IMR-90 (cell line): ENCODE data around the gene TCIRG1. TPM values are rescaled to one million over a fixed set of nuclear protein-coding genes. Genes with fewer than 3 reads are reported as not detected.
A peak's percentile ranks its signal among the peaks of the same experiment; 100 is the strongest.

Source experiments
- ATAC-seq: fragments of 200-7000 bp; cut with Tn5 transposase; 2 replicates; pipeline ENCODE4 v1.9.1; 2020; ENCODE audit warnings: low read depth, mild to moderate bottlenecking, moderate library complexity
- BruUV-seq: library from RNA; stranded (reverse); fragments of 400-500 nt; replicated peaks from 2 replicates; lab custom pipeline; 2021; lab: Mats Ljungman, UMichigan
- CTCF ChIA-PET: fragments of 300-600 bp; formaldehyde crosslinking; extraction: SDS; loops from one replicate; lab custom pipeline; 2021; ENCODE audit warnings: antibody characterized with exemption; lab: Yijun Ruan, JAX
- POLR2A ChIA-PET: fragments of 300-600 bp; sonication (Branson Sonifier 250); formaldehyde crosslinking; loops from one replicate; lab custom pipeline; 2022; ENCODE audit warnings: antibody characterized with exemption; ENCODE audit not compliant: unreplicated experiment; lab: Charles Lee
- DNase-seq: peaks from one replicate; pipeline ENCODE4 v3.0.0; 2013
- H2AFZ ChIP-seq: replicated peaks from 2 replicates; pipeline ENCODE3; 2013; ENCODE audit warnings: low read length, mild to moderate bottlenecking; ENCODE audit not compliant: poor library complexity
- H2AK5ac ChIP-seq: 2 replicates; pipeline ENCODE4 v1.6.1; 2013; ENCODE audit warnings: low read depth, low read length, inconsistent platforms
- H2AK9ac ChIP-seq: replicated peaks from 2 replicates; pipeline ENCODE3; 2013; ENCODE audit warnings: mild to moderate bottlenecking, low read depth, low read length, moderate library complexity; ENCODE audit not compliant: poor library complexity
- H2BK120ac ChIP-seq: 2 replicates; pipeline ENCODE4 v1.6.1; 2013; ENCODE audit warnings: low read depth, low read length, inconsistent platforms
- H2BK15ac ChIP-seq: 3 replicates; pipeline ENCODE4 v1.6.1; 2013; ENCODE audit warnings: low read depth, low read length, inconsistent platforms
- H2BK20ac ChIP-seq: 2 replicates; pipeline ENCODE4 v1.6.1; 2013; ENCODE audit warnings: low read depth, mild to moderate bottlenecking, inconsistent platforms, low read length, moderate library complexity
- H2BK5ac ChIP-seq: 2 replicates; pipeline ENCODE4 v1.6.1; 2013; ENCODE audit warnings: mild to moderate bottlenecking, low read depth, low read length, inconsistent platforms; ENCODE audit not compliant: poor library complexity, severe bottlenecking
- H3K14ac ChIP-seq: replicated peaks from 2 replicates; pipeline ENCODE4 v1.6.1; 2013; ENCODE audit warnings: low read depth, low read length, inconsistent platforms
- H3K18ac ChIP-seq: 2 replicates; pipeline ENCODE4 v1.6.1; 2013; ENCODE audit warnings: low read depth, low read length, control low read depth
- H3K23ac ChIP-seq: 2 replicates; pipeline ENCODE4 v1.6.1; 2013; ENCODE audit warnings: low read depth, low read length, inconsistent platforms
- H3K27ac ChIP-seq: 2 replicates; pipeline ENCODE4 v1.5.1; 2013; ENCODE audit warnings: mild to moderate bottlenecking, control low read depth, low read length; ENCODE audit not compliant: insufficient read depth
- H3K27me3 ChIP-seq: 2 replicates; pipeline ENCODE4 v1.6.1; 2013; ENCODE audit warnings: low read length; ENCODE audit not compliant: control insufficient read depth, insufficient read depth
- H3K36me3 ChIP-seq: 2 replicates; pipeline ENCODE4 v1.6.1; 2013; ENCODE audit warnings: low read length, mixed read lengths; ENCODE audit not compliant: control insufficient read depth, insufficient read depth
- H3K4ac ChIP-seq: 2 replicates; pipeline ENCODE4 v1.6.1; 2013; ENCODE audit warnings: low read depth, low read length, inconsistent platforms
- H3K4me1 ChIP-seq: 2 replicates; pipeline ENCODE4 v1.6.1; 2013; ENCODE audit warnings: low read length, mixed read lengths; ENCODE audit not compliant: control insufficient read depth, insufficient read depth
- H3K4me2 ChIP-seq: 2 replicates; pipeline ENCODE4 v1.6.1; 2013; ENCODE audit warnings: low read depth, mild to moderate bottlenecking, control low read depth, low read length, moderate library complexity
- H3K4me3 ChIP-seq: 2 replicates; pipeline ENCODE4 v1.5.1; 2013; ENCODE audit warnings: low read depth, mild to moderate bottlenecking, control low read depth, low read length, moderate library complexity; ENCODE audit not compliant: insufficient read depth
- H3K56ac ChIP-seq: 2 replicates; pipeline ENCODE4 v1.6.1; 2013; ENCODE audit warnings: low read length, inconsistent platforms; ENCODE audit not compliant: insufficient read depth; ENCODE audit errors: extremely low read depth
- H3K79me1 ChIP-seq, 2 experiments: 2 replicates each; pipeline ENCODE4 v1.6.1; 2013; ENCODE audit warnings: low read length in 2 of 2, inconsistent platforms in 1 of 2, low read depth in 1 of 2
- H3K9ac ChIP-seq: 2 replicates; pipeline ENCODE4 v1.6.1; 2013; ENCODE audit warnings: low read depth, low read length, control low read depth
- H3K9me1 ChIP-seq: 2 replicates; pipeline ENCODE4 v1.6.1; 2013; ENCODE audit warnings: low read length, inconsistent platforms; ENCODE audit not compliant: insufficient read depth
- H3K9me3 ChIP-seq: 2 replicates; pipeline ENCODE4 v1.6.1; 2013; ENCODE audit warnings: low read length; ENCODE audit not compliant: control insufficient read depth, insufficient read depth
- H4K20me1 ChIP-seq: 2 replicates; pipeline ENCODE4 v1.6.1; 2013; ENCODE audit warnings: low read length, inconsistent platforms; ENCODE audit not compliant: insufficient read depth
- H4K5ac ChIP-seq: 2 replicates; pipeline ENCODE4 v1.6.1; 2013; ENCODE audit warnings: mild to moderate bottlenecking, low read depth, low read length, control low read depth
- H4K8ac ChIP-seq, 2 experiments: 2 replicates each; pipeline ENCODE4 v1.6.1; 2013; ENCODE audit warnings: low read depth in 2 of 2, low read length in 2 of 2, control low read depth in 1 of 2, inconsistent platforms in 1 of 2
- H4K91ac ChIP-seq: 2 replicates; pipeline ENCODE4 v1.6.1; 2013; ENCODE audit warnings: low read depth, low read length, inconsistent platforms; ENCODE audit not compliant: insufficient read depth
- CEBPB ChIP-seq: IDR thresholded peaks from 2 replicates; pipeline ENCODE4 v1.6.1; 2012; ENCODE audit warnings: low read depth, low read length, improper control_type of control experiment
- MAFK ChIP-seq: IDR thresholded peaks from 2 replicates; pipeline ENCODE4 v1.6.1; 2012; ENCODE audit warnings: low read depth, low read length, improper control_type of control experiment
- POLR2A ChIP-seq: IDR thresholded peaks from 2 replicates; pipeline ENCODE4 v1.6.1; 2012; ENCODE audit warnings: mild to moderate bottlenecking, low read depth, low read length
- RCOR1 ChIP-seq: IDR thresholded peaks from 2 replicates; pipeline ENCODE4 v1.6.1; 2012; ENCODE audit warnings: mild to moderate bottlenecking, low read length, improper control_type of control experiment; ENCODE audit not compliant: insufficient replicate concordance
- RFX5 ChIP-seq: IDR thresholded peaks from 2 replicates; pipeline ENCODE4 v1.8.0; 2012; ENCODE audit warnings: low read depth, mild to moderate bottlenecking, low read length, moderate library complexity
- WGBS, 2 experiments: methylation state at CpG; one replicate each; pipeline versions ENCODE4 v1.1.5 to v1.1.7; 2013; ENCODE audit warnings: missing lambda C conversion rate in 2 of 2; ENCODE audit not compliant: insufficient read length in 1 of 2; ENCODE audit errors: extremely low coverage in 2 of 2; 5-methylcytosine and 5-hydroxymethylcytosine counted together
- dilution Hi-C: fragments of 300-500 bp; cut with HindIII; formaldehyde crosslinking; loops from one replicate; pipeline ENCODE4 v1.14.3; 2018; ENCODE audit warnings: low sequenced_read_pairs; ENCODE audit not compliant: unreplicated experiment
- in situ Hi-C: fragments of 300-500 bp; cut with MboI; formaldehyde crosslinking; loops from 3 replicates; pipeline ENCODE4 v1.14.3; 2019; ENCODE audit warnings: low sequenced_read_pairs, inconsistent platforms, mixed read lengths
- intact Hi-C: fragments of 100-400 bp; cut with micrococcal nuclease; formaldehyde crosslinking; loops from 2 replicates; pipeline ENCODE4 v1.10.0; 2022
- polyA plus RNA-seq, 3 experiments: library from polyadenylated mRNA; depleted of rRNA; stranded (reverse); fragments of >200 nt; gene quantifications; 2 replicates each; pipeline ENCODE4 v1.2.3, GENCODE V29; 2012; ENCODE audit warnings: low replicate concordance in 1 of 3
- total RNA-seq: library from RNA; depleted of rRNA; stranded (reverse); fragments of >200 nt; gene quantifications from 2 replicates; pipeline ENCODE4 v1.2.3, GENCODE V29; 2012
- TF ChIP-seq, protein P1 (sequence below): fragments of 150-350 bp; IDR thresholded peaks from 2 replicates; pipeline ENCODE4 v1.6.1; 2016; ENCODE audit warnings: low read depth, mild to moderate bottlenecking, low read length, moderate library complexity, borderline replicate concordance

TCIRG1 gene
- total and polyA plus RNA-seq, 2 of the 4 experiments (the other 2 are of a cell fraction), result 25.3 to 117 TPM

DNA sequence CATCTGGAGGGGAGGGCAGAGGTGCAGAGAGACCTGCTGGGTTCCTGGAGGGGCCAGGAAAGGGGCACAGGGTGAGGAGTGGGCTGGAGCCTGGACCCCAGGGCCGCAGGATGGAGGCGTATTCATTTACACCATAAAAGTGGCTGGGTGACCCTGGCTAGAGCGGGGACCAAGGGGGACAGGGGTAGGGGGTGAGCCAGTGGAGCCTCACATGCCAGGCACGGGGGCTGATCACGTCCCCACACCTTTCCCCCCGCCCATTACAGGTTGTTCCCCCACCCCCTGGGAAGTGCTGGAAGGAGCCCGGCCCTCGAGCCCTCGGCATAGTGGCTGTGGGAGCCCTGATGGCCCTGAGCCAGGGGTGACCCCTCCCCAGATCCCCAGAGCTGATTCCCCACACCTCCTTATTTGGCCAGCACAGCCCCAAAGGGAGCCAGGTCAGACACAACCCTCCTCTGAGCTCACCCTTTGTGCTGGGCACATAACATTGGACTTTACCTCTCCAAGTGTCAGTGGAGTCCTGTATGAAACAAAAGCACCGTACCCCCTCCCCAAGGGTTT lies 781 bp downstream of the TCIRG1 start:
- peak overlapping the region; percentile 82 for H2AFZ ChIP-seq
- H4K20me1 ChIP-seq, result no peaks in the 10 kb centered on the region; the same call in 1 of the 2 replicates
- ATAC-seq, result no peak
- peaks cover 15% of the 10 kb centered on the region; the same call in 1 of the 2 replicates for H3K36me3 ChIP-seq
- peak overlapping the region; percentile 61 for H2BK5ac ChIP-seq
- peak overlapping the region; percentile 29 for H3K18ac ChIP-seq
- peak overlapping the region; percentile 80 for H3K56ac ChIP-seq
- peak overlapping the region; percentile 74 for H2BK120ac ChIP-seq
- no peaks in the 10 kb centered on the region for H3K9me3 ChIP-seq
- intact Hi-C loops (no loop called here), in situ Hi-C loops (no loop called here), dilution Hi-C loops (no loop called here)
- H3K79me1 ChIP-seq, result peaks cover 7 to 47% of the 10 kb centered on the region in 2 experiments; a peak in 3 of 4 replicates
- H2AK9ac ChIP-seq, result peak overlapping the region; percentile 94
- peak overlapping the region; percentile 84 to 96 for H4K8ac ChIP-seq
- H3K4me3 ChIP-seq, result peak overlapping the region; percentile 74
- H2BK15ac ChIP-seq, result peak overlapping the region; percentile 88; the same call in 1 of the 3 replicates
- H3K23ac ChIP-seq, result peak overlapping the region; percentile 85
- peak overlapping the region; percentile 71 for H3K27ac ChIP-seq
- H3K4me2 ChIP-seq, result peak overlapping the region; percentile 95
- H3K9ac ChIP-seq, result peak overlapping the region; percentile 72
- H3K14ac ChIP-seq, result peak overlapping the region; percentile 82
- ChIA-PET POLR2A (interaction anchor here (1.4 kb wide), 1 partner anchor 29 kb away, joined by 4 read pairs; no protein-coding TSS in a partner anchor), CTCF (no interaction called here)
- WGBS, 2 experiments, result no CpG with 5 or more reads among the region's 10 CpGs
- TF ChIP-seq CEBPB (no peak), MAFK (no peak), RFX5 (no peak), POLR2A (no peak), RCOR1 (no peak)
- TF ChIP-seq, protein P1, sequence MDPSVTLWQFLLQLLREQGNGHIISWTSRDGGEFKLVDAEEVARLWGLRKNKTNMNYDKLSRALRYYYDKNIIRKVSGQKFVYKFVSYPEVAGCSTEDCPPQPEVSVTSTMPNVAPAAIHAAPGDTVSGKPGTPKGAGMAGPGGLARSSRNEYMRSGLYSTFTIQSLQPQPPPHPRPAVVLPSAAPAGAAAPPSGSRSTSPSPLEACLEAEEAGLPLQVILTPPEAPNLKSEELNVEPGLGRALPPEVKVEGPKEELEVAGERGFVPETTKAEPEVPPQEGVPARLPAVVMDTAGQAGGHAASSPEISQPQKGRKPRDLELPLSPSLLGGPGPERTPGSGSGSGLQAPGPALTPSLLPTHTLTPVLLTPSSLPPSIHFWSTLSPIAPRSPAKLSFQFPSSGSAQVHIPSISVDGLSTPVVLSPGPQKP, result no peak
- H3K9me1 ChIP-seq, result no peaks in the 10 kb centered on the region
- no TSS peak for BruUV-seq
- H3K4ac ChIP-seq, result peak overlapping the region; percentile 95
- H4K91ac ChIP-seq, result peak overlapping the region; percentile 90
- H2BK20ac ChIP-seq, result peak overlapping the region; percentile 50; the same call in 1 of the 2 replicates
- no peak for DNase-seq
- peak overlapping the region; percentile 91 for H2AK5ac ChIP-seq
- H3K27me3 ChIP-seq, result no peaks in the 10 kb centered on the region
- peaks cover 25% of the 10 kb centered on the region for H3K4me1 ChIP-seq
- H4K5ac ChIP-seq, result peak overlapping the region; percentile 88
